PFSK-1 (cell line): ENCODE data around the gene NFIA.

Experiments used
- POLR2AphosphoS5 ChIP-seq: IDR thresholded peaks from 2 replicates; pipeline ENCODE4 v1.6.1; 2012; ENCODE audit warnings: low read depth, mild to moderate bottlenecking, control low read depth, low read length, moderate library complexity
- SIN3A ChIP-seq: IDR thresholded peaks from 2 replicates; pipeline ENCODE4 v1.6.1; 2012; ENCODE audit warnings: mild to moderate bottlenecking, low read length, moderate library complexity, borderline replicate concordance; ENCODE audit not compliant: insufficient read depth
- TF ChIP-seq, protein P1 (sequence below), 2 experiments: IDR thresholded peaks; 2 replicates each; pipeline versions ENCODE4 v1.6.1 to v1.8.0; 2011 to 2012; ENCODE audit warnings: low read depth in 2 of 2, low read length in 2 of 2, control low read depth in 1 of 2, inconsistent platforms in 1 of 2, mild to moderate bottlenecking in 1 of 2, moderate library complexity in 1 of 2; ENCODE audit not compliant: insufficient read depth in 1 of 2

DNA sequence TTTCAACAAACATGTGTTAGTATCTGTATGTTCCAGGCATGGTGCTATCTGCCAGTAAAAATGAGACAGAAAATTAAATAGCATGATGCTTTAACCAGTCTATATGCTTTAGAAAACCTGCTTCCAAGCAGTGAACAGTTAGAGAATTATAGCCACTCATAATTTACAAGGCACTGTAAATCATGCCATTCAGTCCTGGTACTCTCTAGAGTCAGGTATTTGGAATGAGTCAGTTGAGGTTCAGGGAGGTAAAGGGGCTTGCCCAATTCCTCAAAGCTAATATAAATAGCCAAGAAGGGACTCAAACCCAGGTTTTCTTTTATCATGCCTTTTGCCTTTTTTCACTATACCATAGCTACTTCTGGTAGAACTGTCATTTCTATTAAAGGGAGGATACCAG lies 184.4 kb downstream of the NFIA start:
- TF ChIP-seq POLR2AphosphoS5 (no peak), SIN3A (no peak)
- TF ChIP-seq, protein P1, sequence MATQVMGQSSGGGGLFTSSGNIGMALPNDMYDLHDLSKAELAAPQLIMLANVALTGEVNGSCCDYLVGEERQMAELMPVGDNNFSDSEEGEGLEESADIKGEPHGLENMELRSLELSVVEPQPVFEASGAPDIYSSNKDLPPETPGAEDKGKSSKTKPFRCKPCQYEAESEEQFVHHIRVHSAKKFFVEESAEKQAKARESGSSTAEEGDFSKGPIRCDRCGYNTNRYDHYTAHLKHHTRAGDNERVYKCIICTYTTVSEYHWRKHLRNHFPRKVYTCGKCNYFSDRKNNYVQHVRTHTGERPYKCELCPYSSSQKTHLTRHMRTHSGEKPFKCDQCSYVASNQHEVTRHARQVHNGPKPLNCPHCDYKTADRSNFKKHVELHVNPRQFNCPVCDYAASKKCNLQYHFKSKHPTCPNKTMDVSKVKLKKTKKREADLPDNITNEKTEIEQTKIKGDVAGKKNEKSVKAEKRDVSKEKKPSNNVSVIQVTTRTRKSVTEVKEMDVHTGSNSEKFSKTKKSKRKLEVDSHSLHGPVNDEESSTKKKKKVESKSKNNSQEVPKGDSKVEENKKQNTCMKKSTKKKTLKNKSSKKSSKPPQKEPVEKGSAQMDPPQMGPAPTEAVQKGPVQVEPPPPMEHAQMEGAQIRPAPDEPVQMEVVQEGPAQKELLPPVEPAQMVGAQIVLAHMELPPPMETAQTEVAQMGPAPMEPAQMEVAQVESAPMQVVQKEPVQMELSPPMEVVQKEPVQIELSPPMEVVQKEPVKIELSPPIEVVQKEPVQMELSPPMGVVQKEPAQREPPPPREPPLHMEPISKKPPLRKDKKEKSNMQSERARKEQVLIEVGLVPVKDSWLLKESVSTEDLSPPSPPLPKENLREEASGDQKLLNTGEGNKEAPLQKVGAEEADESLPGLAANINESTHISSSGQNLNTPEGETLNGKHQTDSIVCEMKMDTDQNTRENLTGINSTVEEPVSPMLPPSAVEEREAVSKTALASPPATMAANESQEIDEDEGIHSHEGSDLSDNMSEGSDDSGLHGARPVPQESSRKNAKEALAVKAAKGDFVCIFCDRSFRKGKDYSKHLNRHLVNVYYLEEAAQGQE (IDR thresholded peaks at IDR 0.05; ENCODE audit: insufficient read depth in 1 of 2, low read depth in 2 of 2, low read length in 2 of 2) = no peak
